IMR-90 (cell line): ENCODE data around the gene ENO4. TPM values are rescaled to one million over a fixed set of nuclear protein-coding genes. Genes with fewer than 3 reads are reported as not detected.

Experiments used
- ATAC-seq: fragments of 200-7000 bp; cut with Tn5 transposase; 2 replicates; pipeline ENCODE4 v1.9.1; 2020; ENCODE audit warnings: low read depth, mild to moderate bottlenecking, moderate library complexity
- BruUV-seq: library from RNA; stranded (reverse); fragments of 400-500 nt; replicated peaks from 2 replicates; lab custom pipeline; 2021; lab: Mats Ljungman, UMichigan
- CTCF ChIA-PET: fragments of 300-600 bp; formaldehyde crosslinking; extraction: SDS; loops from one replicate; lab custom pipeline; 2021; ENCODE audit warnings: antibody characterized with exemption; lab: Yijun Ruan, JAX
- POLR2A ChIA-PET: fragments of 300-600 bp; sonication (Branson Sonifier 250); formaldehyde crosslinking; loops from one replicate; lab custom pipeline; 2022; ENCODE audit warnings: antibody characterized with exemption; ENCODE audit not compliant: unreplicated experiment; lab: Charles Lee
- DNase-seq: peaks from one replicate; pipeline ENCODE4 v3.0.0; 2013
- H2AFZ ChIP-seq: replicated peaks from 2 replicates; pipeline ENCODE3; 2013; ENCODE audit warnings: low read length, mild to moderate bottlenecking; ENCODE audit not compliant: poor library complexity
- H2AK5ac ChIP-seq: 2 replicates; pipeline ENCODE4 v1.6.1; 2013; ENCODE audit warnings: low read depth, low read length, inconsistent platforms
- H2AK9ac ChIP-seq: replicated peaks from 2 replicates; pipeline ENCODE3; 2013; ENCODE audit warnings: mild to moderate bottlenecking, low read depth, low read length, moderate library complexity; ENCODE audit not compliant: poor library complexity
- H2BK120ac ChIP-seq: 2 replicates; pipeline ENCODE4 v1.6.1; 2013; ENCODE audit warnings: low read depth, low read length, inconsistent platforms
- H2BK15ac ChIP-seq: 3 replicates; pipeline ENCODE4 v1.6.1; 2013; ENCODE audit warnings: low read depth, low read length, inconsistent platforms
- H2BK20ac ChIP-seq: 2 replicates; pipeline ENCODE4 v1.6.1; 2013; ENCODE audit warnings: low read depth, mild to moderate bottlenecking, inconsistent platforms, low read length, moderate library complexity
- H2BK5ac ChIP-seq: 2 replicates; pipeline ENCODE4 v1.6.1; 2013; ENCODE audit warnings: mild to moderate bottlenecking, low read depth, low read length, inconsistent platforms; ENCODE audit not compliant: poor library complexity, severe bottlenecking
- H3K14ac ChIP-seq: replicated peaks from 2 replicates; pipeline ENCODE4 v1.6.1; 2013; ENCODE audit warnings: low read depth, low read length, inconsistent platforms
- H3K18ac ChIP-seq: 2 replicates; pipeline ENCODE4 v1.6.1; 2013; ENCODE audit warnings: low read depth, low read length, control low read depth
- H3K23ac ChIP-seq: 2 replicates; pipeline ENCODE4 v1.6.1; 2013; ENCODE audit warnings: low read depth, low read length, inconsistent platforms
- H3K27ac ChIP-seq: 2 replicates; pipeline ENCODE4 v1.5.1; 2013; ENCODE audit warnings: mild to moderate bottlenecking, control low read depth, low read length; ENCODE audit not compliant: insufficient read depth
- H3K27me3 ChIP-seq: 2 replicates; pipeline ENCODE4 v1.6.1; 2013; ENCODE audit warnings: low read length; ENCODE audit not compliant: control insufficient read depth, insufficient read depth
- H3K36me3 ChIP-seq: 2 replicates; pipeline ENCODE4 v1.6.1; 2013; ENCODE audit warnings: low read length, mixed read lengths; ENCODE audit not compliant: control insufficient read depth, insufficient read depth
- H3K4ac ChIP-seq: 2 replicates; pipeline ENCODE4 v1.6.1; 2013; ENCODE audit warnings: low read depth, low read length, inconsistent platforms
- H3K4me1 ChIP-seq: 2 replicates; pipeline ENCODE4 v1.6.1; 2013; ENCODE audit warnings: low read length, mixed read lengths; ENCODE audit not compliant: control insufficient read depth, insufficient read depth
- H3K4me2 ChIP-seq: 2 replicates; pipeline ENCODE4 v1.6.1; 2013; ENCODE audit warnings: low read depth, mild to moderate bottlenecking, control low read depth, low read length, moderate library complexity
- H3K4me3 ChIP-seq: 2 replicates; pipeline ENCODE4 v1.5.1; 2013; ENCODE audit warnings: low read depth, mild to moderate bottlenecking, control low read depth, low read length, moderate library complexity; ENCODE audit not compliant: insufficient read depth
- H3K56ac ChIP-seq: 2 replicates; pipeline ENCODE4 v1.6.1; 2013; ENCODE audit warnings: low read length, inconsistent platforms; ENCODE audit not compliant: insufficient read depth; ENCODE audit errors: extremely low read depth
- H3K79me1 ChIP-seq, 2 experiments: 2 replicates each; pipeline ENCODE4 v1.6.1; 2013; ENCODE audit warnings: low read length in 2 of 2, inconsistent platforms in 1 of 2, low read depth in 1 of 2
- H3K9ac ChIP-seq: 2 replicates; pipeline ENCODE4 v1.6.1; 2013; ENCODE audit warnings: low read depth, low read length, control low read depth
- H3K9me1 ChIP-seq: 2 replicates; pipeline ENCODE4 v1.6.1; 2013; ENCODE audit warnings: low read length, inconsistent platforms; ENCODE audit not compliant: insufficient read depth
- H3K9me3 ChIP-seq: 2 replicates; pipeline ENCODE4 v1.6.1; 2013; ENCODE audit warnings: low read length; ENCODE audit not compliant: control insufficient read depth, insufficient read depth
- H4K20me1 ChIP-seq: 2 replicates; pipeline ENCODE4 v1.6.1; 2013; ENCODE audit warnings: low read length, inconsistent platforms; ENCODE audit not compliant: insufficient read depth
- H4K5ac ChIP-seq: 2 replicates; pipeline ENCODE4 v1.6.1; 2013; ENCODE audit warnings: mild to moderate bottlenecking, low read depth, low read length, control low read depth
- H4K8ac ChIP-seq, 2 experiments: 2 replicates each; pipeline ENCODE4 v1.6.1; 2013; ENCODE audit warnings: low read depth in 2 of 2, low read length in 2 of 2, control low read depth in 1 of 2, inconsistent platforms in 1 of 2
- H4K91ac ChIP-seq: 2 replicates; pipeline ENCODE4 v1.6.1; 2013; ENCODE audit warnings: low read depth, low read length, inconsistent platforms; ENCODE audit not compliant: insufficient read depth
- BHLHE40 ChIP-seq: fragments of 150-350 bp; IDR thresholded peaks from 2 replicates; pipeline ENCODE4 v1.6.1; 2016; ENCODE audit warnings: mild to moderate bottlenecking, low read depth, low read length
- CEBPB ChIP-seq: IDR thresholded peaks from 2 replicates; pipeline ENCODE4 v1.6.1; 2012; ENCODE audit warnings: low read depth, low read length, improper control_type of control experiment
- CHD1 ChIP-seq: IDR thresholded peaks from 2 replicates; pipeline ENCODE4 v1.6.1; 2012; ENCODE audit warnings: low read depth, low read length, improper control_type of control experiment
- CTCF ChIP-seq: conservative IDR thresholded peaks from 2 replicates; pipeline ENCODE4 v1.5.1; 2012; ENCODE audit warnings: mild to moderate bottlenecking, low read depth, low read length, improper control_type of control experiment
- FOS ChIP-seq: fragments of 150-350 bp; IDR thresholded peaks from 2 replicates; pipeline ENCODE4 v1.6.1; 2016; ENCODE audit warnings: low read depth, low read length
- MAFK ChIP-seq: IDR thresholded peaks from 2 replicates; pipeline ENCODE4 v1.6.1; 2012; ENCODE audit warnings: low read depth, low read length, improper control_type of control experiment
- MAZ ChIP-seq: IDR thresholded peaks from 2 replicates; pipeline ENCODE4 v1.6.1; 2012; ENCODE audit warnings: low read depth, mild to moderate bottlenecking, low read length, improper control_type of control experiment, moderate library complexity, borderline replicate concordance
- MXI1 ChIP-seq: IDR thresholded peaks from 2 replicates; pipeline ENCODE4 v1.6.1; 2012; ENCODE audit warnings: low read depth, mild to moderate bottlenecking, low read length, moderate library complexity, borderline replicate concordance
- NFE2L2 ChIP-seq: fragments of 150-350 bp; IDR thresholded peaks from 2 replicates; pipeline ENCODE4 v1.6.1; 2016; ENCODE audit warnings: low read depth, mild to moderate bottlenecking, low read length
- POLR2A ChIP-seq: IDR thresholded peaks from 2 replicates; pipeline ENCODE4 v1.6.1; 2012; ENCODE audit warnings: mild to moderate bottlenecking, low read depth, low read length
- RAD21 ChIP-seq: IDR thresholded peaks from 2 replicates; pipeline ENCODE4 v1.6.1; 2012; ENCODE audit warnings: low read length, improper control_type of control experiment
- RCOR1 ChIP-seq: IDR thresholded peaks from 2 replicates; pipeline ENCODE4 v1.6.1; 2012; ENCODE audit warnings: mild to moderate bottlenecking, low read length, improper control_type of control experiment; ENCODE audit not compliant: insufficient replicate concordance
- RFX5 ChIP-seq: IDR thresholded peaks from 2 replicates; pipeline ENCODE4 v1.8.0; 2012; ENCODE audit warnings: low read depth, mild to moderate bottlenecking, low read length, moderate library complexity
- SMC3 ChIP-seq: fragments of 150-350 bp; IDR thresholded peaks from 2 replicates; pipeline ENCODE4 v1.6.1; 2016; ENCODE audit warnings: low read depth, mild to moderate bottlenecking, antibody characterized with exemption, low read length, moderate library complexity
- WGBS, 2 experiments: methylation state at CpG; one replicate each; pipeline versions ENCODE4 v1.1.5 to v1.1.7; 2013; ENCODE audit warnings: missing lambda C conversion rate in 2 of 2; ENCODE audit not compliant: insufficient read length in 1 of 2; ENCODE audit errors: extremely low coverage in 2 of 2; 5-methylcytosine and 5-hydroxymethylcytosine counted together
- dilution Hi-C: fragments of 300-500 bp; cut with HindIII; formaldehyde crosslinking; loops from one replicate; pipeline ENCODE4 v1.14.3; 2018; ENCODE audit warnings: low sequenced_read_pairs; ENCODE audit not compliant: unreplicated experiment
- in situ Hi-C: fragments of 300-500 bp; cut with MboI; formaldehyde crosslinking; loops from 3 replicates; pipeline ENCODE4 v1.14.3; 2019; ENCODE audit warnings: low sequenced_read_pairs, inconsistent platforms, mixed read lengths
- intact Hi-C: fragments of 100-400 bp; cut with micrococcal nuclease; formaldehyde crosslinking; loops from 2 replicates; pipeline ENCODE4 v1.10.0; 2022
- polyA plus RNA-seq, 3 experiments: library from polyadenylated mRNA; depleted of rRNA; stranded (reverse); fragments of >200 nt; gene quantifications; 2 replicates each; pipeline ENCODE4 v1.2.3, GENCODE V29; 2012; ENCODE audit warnings: low replicate concordance in 1 of 3
- total RNA-seq: library from RNA; depleted of rRNA; stranded (reverse); fragments of >200 nt; gene quantifications from 2 replicates; pipeline ENCODE4 v1.2.3, GENCODE V29; 2012
- TF ChIP-seq, protein P1 (sequence below): fragments of 150-350 bp; IDR thresholded peaks from 2 replicates; pipeline ENCODE4 v1.6.1; 2017; ENCODE audit warnings: mild to moderate bottlenecking, antibody characterized with exemption, low read length, low read depth
- TF ChIP-seq, protein P2 (sequence below): fragments of 150-350 bp; IDR thresholded peaks from 2 replicates; pipeline ENCODE4 v1.6.1; 2016; ENCODE audit warnings: low read depth, mild to moderate bottlenecking, low read length, moderate library complexity, borderline replicate concordance

ENO4 gene
- total and polyA plus RNA-seq, 2 of the 4 experiments (the other 2 are of a cell fraction): under 0.01 to 0.05 TPM

DNA sequence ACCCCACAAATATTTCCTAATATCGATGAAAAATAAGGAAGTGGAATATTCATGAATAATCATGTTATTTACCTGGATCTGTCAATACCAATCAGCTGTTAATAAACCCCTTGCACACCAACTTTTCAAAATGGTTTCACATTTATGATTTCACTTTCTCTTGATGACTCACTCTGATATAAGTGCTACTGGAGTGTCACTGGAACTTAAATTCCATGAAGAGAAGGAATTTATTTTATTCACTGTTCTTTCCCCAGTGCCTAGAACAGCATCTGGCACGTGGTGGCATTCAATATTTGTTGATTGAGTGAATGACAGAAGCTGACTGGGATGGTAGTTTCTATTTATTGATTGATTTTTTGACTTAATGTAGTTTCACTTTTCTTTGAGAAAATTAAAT, 3.5 kb upstream of the ENO4 start:
- POLR2A ChIA-PET: no interaction called here
- dilution Hi-C loops: no loop called here

More for the DNA sequence above, 3.5 kb upstream of the ENO4 start:
- TF ChIP-seq SMC3 (no peak), RFX5 (no peak), FOS (no peak), CHD1 (no peak), CEBPB (no peak), MXI1 (no peak), MAZ (no peak), NFE2L2 (no peak), BHLHE40 (no peak), MAFK (no peak), RAD21 (no peak), CTCF (no peak), POLR2A (no peak), RCOR1 (no peak)
- TF ChIP-seq, protein P1, sequence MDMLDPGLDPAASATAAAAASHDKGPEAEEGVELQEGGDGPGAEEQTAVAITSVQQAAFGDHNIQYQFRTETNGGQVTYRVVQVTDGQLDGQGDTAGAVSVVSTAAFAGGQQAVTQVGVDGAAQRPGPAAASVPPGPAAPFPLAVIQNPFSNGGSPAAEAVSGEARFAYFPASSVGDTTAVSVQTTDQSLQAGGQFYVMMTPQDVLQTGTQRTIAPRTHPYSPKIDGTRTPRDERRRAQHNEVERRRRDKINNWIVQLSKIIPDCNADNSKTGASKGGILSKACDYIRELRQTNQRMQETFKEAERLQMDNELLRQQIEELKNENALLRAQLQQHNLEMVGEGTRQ: no peak
- TF ChIP-seq, protein P2, sequence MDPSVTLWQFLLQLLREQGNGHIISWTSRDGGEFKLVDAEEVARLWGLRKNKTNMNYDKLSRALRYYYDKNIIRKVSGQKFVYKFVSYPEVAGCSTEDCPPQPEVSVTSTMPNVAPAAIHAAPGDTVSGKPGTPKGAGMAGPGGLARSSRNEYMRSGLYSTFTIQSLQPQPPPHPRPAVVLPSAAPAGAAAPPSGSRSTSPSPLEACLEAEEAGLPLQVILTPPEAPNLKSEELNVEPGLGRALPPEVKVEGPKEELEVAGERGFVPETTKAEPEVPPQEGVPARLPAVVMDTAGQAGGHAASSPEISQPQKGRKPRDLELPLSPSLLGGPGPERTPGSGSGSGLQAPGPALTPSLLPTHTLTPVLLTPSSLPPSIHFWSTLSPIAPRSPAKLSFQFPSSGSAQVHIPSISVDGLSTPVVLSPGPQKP: no peak
- H3K4me1 ChIP-seq: peaks cover 3% of the 10 kb centered on the region; the same call in 1 of the 2 replicates
- no peak for DNase-seq
- no peak overlapping the region for H4K8ac ChIP-seq
- no peaks in the 10 kb centered on the region for H4K20me1 ChIP-seq
- H3K18ac ChIP-seq: no peak overlapping the region
- H3K4me3 ChIP-seq: no peak overlapping the region
- H3K14ac ChIP-seq: no peak overlapping the region
- no peak overlapping the region for H2AFZ ChIP-seq
- no peak overlapping the region for H2BK20ac ChIP-seq
- no TSS peak for BruUV-seq
- no CpG with 5 or more reads among the region's 2 CpGs for WGBS, 2 experiments
- no peaks in the 10 kb centered on the region for H3K9me3 ChIP-seq
- intact Hi-C loops (loop anchor here (5.0 kb wide), 1 partner anchor 156 kb away; no protein-coding TSS in a partner anchor), in situ Hi-C loops (no loop called here)
- CTCF ChIA-PET: no interaction called here
- H3K27ac ChIP-seq: no peak overlapping the region
- peaks cover 10% of the 10 kb centered on the region for H3K27me3 ChIP-seq
- no peak for ATAC-seq
- no peak overlapping the region for H2AK9ac ChIP-seq
- no peak overlapping the region for H4K5ac ChIP-seq
- no peaks in the 10 kb centered on the region for H3K79me1 ChIP-seq
- no peak overlapping the region for H3K23ac ChIP-seq
- H4K91ac ChIP-seq: no peak overlapping the region
- H3K4me2 ChIP-seq: no peak overlapping the region
- no peak overlapping the region for H2BK15ac ChIP-seq
- H3K9me1 ChIP-seq: no peaks in the 10 kb centered on the region
- no peak overlapping the region for H3K9ac ChIP-seq
- H2BK120ac ChIP-seq: no peak overlapping the region
- no peak overlapping the region for H3K4ac ChIP-seq
- H2AK5ac ChIP-seq: no peak overlapping the region
- no peak overlapping the region for H2BK5ac ChIP-seq
- no peaks in the 10 kb centered on the region for H3K36me3 ChIP-seq
- H3K56ac ChIP-seq: no peak overlapping the region
